WI38 (cell line): ENCODE measurements around the gene TCF4.

Source experiments
- H3K4me3 ChIP-seq: 2 replicates; pipeline ENCODE4 v1.5.1; 2011; ENCODE audit warnings: low read depth, mild to moderate bottlenecking, control low read depth, low read length
- CTCF ChIP-seq: IDR thresholded peaks from 2 replicates; pipeline ENCODE4 v1.5.1; 2012; ENCODE audit warnings: low read depth, mild to moderate bottlenecking, control low read depth, low read length

TCF4 gene

GRCh38 chr18:55444536-55444935 lies 143.5 kb downstream of the TCF4 start:
- H3K4me3 ChIP-seq, result no peak overlapping the region
- TF ChIP-seq CTCF, result no peak

GRCh38 chr18:55443776-55444175 lies 144.2 kb downstream of the TCF4 start:
- TF ChIP-seq CTCF, result no peak
- no peak overlapping the region for H3K4me3 ChIP-seq

- TF ChIP-seq CTCF, result no peak
- no peak overlapping the region for H3K4me3 ChIP-seq
Observed at GRCh38 chr18:55442561-55442960, 145.4 kb downstream of the TCF4 start.

- no peak for TF ChIP-seq CTCF
- H3K4me3 ChIP-seq, result no peak overlapping the region
Observed at GRCh38 chr18:55440988-55441387, 147.0 kb downstream of the TCF4 start.

GRCh38 chr18:55439056-55439455 lies 148.9 kb downstream of the TCF4 start:
- H3K4me3 ChIP-seq, result no peak overlapping the region
- no peak for TF ChIP-seq CTCF

- no peak overlapping the region for H3K4me3 ChIP-seq
- TF ChIP-seq CTCF, result no peak
Observed at GRCh38 chr18:55435592-55435991, 152.4 kb downstream of the TCF4 start.

GRCh38 chr18:55433648-55434047 lies 154.3 kb downstream of the TCF4 start:
- H3K4me3 ChIP-seq, result no peak overlapping the region
- TF ChIP-seq CTCF, result no peak
